Measurements from ENCODE around the gene PGS1.

DNA sequence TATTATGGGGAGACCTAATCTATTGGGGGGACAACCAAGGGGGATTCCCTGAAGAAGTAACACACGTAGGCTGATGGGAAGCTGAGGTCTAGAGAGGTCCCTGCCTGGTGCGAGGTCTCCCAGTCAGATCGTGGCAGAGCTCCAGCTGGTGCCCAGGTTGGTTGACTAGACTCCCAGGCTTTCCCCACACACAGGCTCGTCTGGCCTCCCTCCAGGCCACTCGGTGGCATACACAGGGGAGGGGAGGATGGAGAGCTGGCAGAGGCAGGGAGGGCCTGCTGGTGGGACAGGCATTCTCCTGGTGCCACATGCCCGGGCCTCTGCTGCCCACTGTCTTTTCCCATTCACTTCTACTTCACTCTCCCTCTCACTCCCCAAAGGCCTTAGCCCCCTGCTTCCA is 10.1 kb upstream of the PGS1 start:
- TF ChIP-seq CTCF (IDR thresholded peaks at IDR 0.05) (no peak), POLR2A (IDR thresholded peaks at IDR 0.05) (no peak)
